ENCODE measurements around the gene RHBDL1. TPM values are rescaled to one million over a fixed set of nuclear protein-coding genes. Genes with fewer than 3 reads are reported as not detected.
"Not testable (repeated sequence)": the region's sequence is repeated elsewhere in the genome, so short reads cannot be mapped to it uniquely, and the experiment has no call there.

RHBDL1 gene
- polyA plus RNA-seq, 2 donors: 0.49 to 1.7 TPM

- H3K27me3 ChIP-seq (ENCODE audit: control insufficient read depth in 1 of 2, insufficient read depth in 2 of 2, low read length in 2 of 2): no peaks in the 10 kb centered on the region
- H3K4me1 ChIP-seq (ENCODE audit: control insufficient read depth in 2 of 2, insufficient read depth in 2 of 2, low read length in 1 of 2): peaks cover 16 to 56% of the 10 kb centered on the region in 2 donors
- H3K27ac ChIP-seq (ENCODE audit: low read depth in 2 of 2, low read length in 1 of 2): peak within 1 kb of the TSS; percentile 79 to 94
- peaks cover 4 to 41% of the 10 kb centered on the region in 2 donors for H3K36me3 ChIP-seq (ENCODE audit: control insufficient read depth in 2 of 2, insufficient read depth in 2 of 2, low read length in 1 of 2)
- WGBS, 2 donors: 0 to 2% methylated on average over 54 to 91 of the region's 91 CpGs
- H3K9me3 ChIP-seq (ENCODE audit: control insufficient read depth in 2 of 2, insufficient read depth in 1 of 2, low read depth in 1 of 2, low read length in 1 of 2): no peaks in the 10 kb centered on the region
- H3K4me3 ChIP-seq (ENCODE audit: low read depth in 1 of 2, low read length in 2 of 2): peak within 1 kb of the TSS; percentile 55 to 70
Observed at GRCh38 chr16:684071-684794, 8.8 kb downstream of the RHBDL1 start, which contains the start of gene JMJD8. Gene JMJD8 (minus strand): TSS chr16:684334. CDS start chr16:684319, 15 bp downstream.

- WGBS, 2 donors: 86% methylated on average over 61 of the region's 61 CpGs
- H3K36me3 ChIP-seq (ENCODE audit: control insufficient read depth in 2 of 2, insufficient read depth in 2 of 2, low read length in 1 of 2): peaks cover 4 to 41% of the 10 kb centered on the region in 2 donors
- H3K27ac ChIP-seq (ENCODE audit: low read depth in 2 of 2, low read length in 1 of 2): peak overlapping the region in 1 of 2 donors; percentile 79
Observed at GRCh38 chr16:684961-685696, 9.7 kb downstream of the RHBDL1 start.

GRCh38 chr16:685967-686366 lies 10.5 kb downstream of the RHBDL1 start:
- Histone ChIP-seq H3K9me3 (ENCODE audit: control insufficient read depth in 2 of 2, insufficient read depth in 1 of 2, low read depth in 1 of 2, low read length in 1 of 2) (no peaks in the 10 kb centered on the region), H3K27me3 (ENCODE audit: control insufficient read depth in 1 of 2, insufficient read depth in 2 of 2, low read length in 2 of 2) (no peaks in the 10 kb centered on the region), H3K36me3 (ENCODE audit: control insufficient read depth in 2 of 2, insufficient read depth in 2 of 2, low read length in 1 of 2) (peaks cover 4 to 41% of the 10 kb centered on the region in 2 donors), H3K27ac (ENCODE audit: low read depth in 2 of 2, low read length in 1 of 2) (no peak overlapping the region), H3K4me3 (ENCODE audit: low read depth in 1 of 2, low read length in 2 of 2) (no peak overlapping the region), H3K4me1 (ENCODE audit: control insufficient read depth in 2 of 2, insufficient read depth in 2 of 2, low read length in 1 of 2) (peaks cover 17 to 57% of the 10 kb centered on the region in 2 donors)
- WGBS, 2 donors: 64 to 65% methylated on average over 10 of the region's 10 CpGs

More at GRCh38 chr16:684961-685696, 9.7 kb downstream of the RHBDL1 start:
- H3K9me3 ChIP-seq (ENCODE audit: control insufficient read depth in 2 of 2, insufficient read depth in 1 of 2, low read depth in 1 of 2, low read length in 1 of 2): no peaks in the 10 kb centered on the region
- no peaks in the 10 kb centered on the region for H3K27me3 ChIP-seq (ENCODE audit: control insufficient read depth in 1 of 2, insufficient read depth in 2 of 2, low read length in 2 of 2)
- H3K4me3 ChIP-seq (ENCODE audit: low read depth in 1 of 2, low read length in 2 of 2): peak overlapping the region; percentile 22 to 55
- peaks cover 20 to 57% of the 10 kb centered on the region in 2 donors for H3K4me1 ChIP-seq (ENCODE audit: control insufficient read depth in 2 of 2, insufficient read depth in 2 of 2, low read length in 1 of 2)

- Histone ChIP-seq H3K4me1 (ENCODE audit: control insufficient read depth in 2 of 2, insufficient read depth in 2 of 2, low read length in 1 of 2) (peaks cover 10 to 53% of the 10 kb centered on the region in 2 donors), H3K27me3 (ENCODE audit: control insufficient read depth in 1 of 2, insufficient read depth in 2 of 2, low read length in 2 of 2) (no peaks in the 10 kb centered on the region), H3K9me3 (ENCODE audit: control insufficient read depth in 2 of 2, insufficient read depth in 1 of 2, low read depth in 1 of 2, low read length in 1 of 2) (no peaks in the 10 kb centered on the region), H3K27ac (ENCODE audit: low read depth in 2 of 2, low read length in 1 of 2) (no peak overlapping the region), H3K4me3 (ENCODE audit: low read depth in 1 of 2, low read length in 2 of 2) (no peak overlapping the region), H3K36me3 (ENCODE audit: control insufficient read depth in 2 of 2, insufficient read depth in 2 of 2, low read length in 1 of 2) (peaks cover 4 to 35% of the 10 kb centered on the region in 2 donors)
- 88 to 91% methylated on average over 50 to 51 of the region's 51 CpGs for WGBS, 2 donors
Observed at GRCh38 chr16:686459-687260, 11.2 kb downstream of the RHBDL1 start.

- peaks cover 7 to 49% of the 10 kb centered on the region in 2 donors for H3K4me1 ChIP-seq (ENCODE audit: control insufficient read depth in 2 of 2, insufficient read depth in 2 of 2, low read length in 1 of 2)
- H3K9me3 ChIP-seq (ENCODE audit: control insufficient read depth in 2 of 2, insufficient read depth in 1 of 2, low read depth in 1 of 2, low read length in 1 of 2): no peaks in the 10 kb centered on the region
- peaks cover 4 to 26% of the 10 kb centered on the region in 2 donors for H3K36me3 ChIP-seq (ENCODE audit: control insufficient read depth in 2 of 2, insufficient read depth in 2 of 2, low read length in 1 of 2)
- WGBS, 2 donors: 89 to 91% methylated on average over 19 of the region's 19 CpGs
- no peak overlapping the region for H3K4me3 ChIP-seq (ENCODE audit: low read depth in 1 of 2, low read length in 2 of 2)
- no peak overlapping the region for H3K27ac ChIP-seq (ENCODE audit: low read depth in 2 of 2, low read length in 1 of 2)
- H3K27me3 ChIP-seq (ENCODE audit: control insufficient read depth in 1 of 2, insufficient read depth in 2 of 2, low read length in 2 of 2): no peaks in the 10 kb centered on the region
Observed at GRCh38 chr16:687499-687898, 12.0 kb downstream of the RHBDL1 start.

GRCh38 chr16:689175-689897 lies 13.9 kb downstream of the RHBDL1 start:
- whole genome bisulfite sequencing, 2 donors: 77 to 79% methylated on average over 26 of the region's 26 CpGs
- Histone ChIP-seq H3K27me3 (ENCODE audit: control insufficient read depth in 1 of 2, insufficient read depth in 2 of 2, low read length in 2 of 2) (no peaks in the 10 kb centered on the region), H3K9me3 (ENCODE audit: control insufficient read depth in 2 of 2, insufficient read depth in 1 of 2, low read depth in 1 of 2, low read length in 1 of 2) (no peaks in the 10 kb centered on the region), H3K27ac (ENCODE audit: low read depth in 2 of 2, low read length in 1 of 2) (peak overlapping the region; percentile 88 to 90), H3K4me1 (ENCODE audit: control insufficient read depth in 2 of 2, insufficient read depth in 2 of 2, low read length in 1 of 2) (peaks cover 7 to 38% of the 10 kb centered on the region in 2 donors), H3K36me3 (ENCODE audit: control insufficient read depth in 2 of 2, insufficient read depth in 2 of 2, low read length in 1 of 2) (peaks cover 4 to 18% of the 10 kb centered on the region in 2 donors), H3K4me3 (ENCODE audit: low read depth in 1 of 2, low read length in 2 of 2) (peak overlapping the region; percentile 83 to 86)

GRCh38 chr16:691242-691641 lies 15.8 kb downstream of the RHBDL1 start:
- peak overlapping the region; percentile 75 to 90 for H3K27ac ChIP-seq (ENCODE audit: low read depth in 2 of 2, low read length in 1 of 2)
- not testable (repeated sequence) for H3K9me3 ChIP-seq (ENCODE audit: control insufficient read depth in 2 of 2, insufficient read depth in 1 of 2, low read depth in 1 of 2, low read length in 1 of 2); H3K4me3 ChIP-seq (ENCODE audit: low read depth in 1 of 2, low read length in 2 of 2); H3K27me3 ChIP-seq (ENCODE audit: control insufficient read depth in 1 of 2, insufficient read depth in 2 of 2, low read length in 2 of 2)
- peaks cover 5 to 34% of the 10 kb centered on the region in 2 donors for H3K4me1 ChIP-seq (ENCODE audit: control insufficient read depth in 2 of 2, insufficient read depth in 2 of 2, low read length in 1 of 2)
- H3K36me3 ChIP-seq (ENCODE audit: control insufficient read depth in 2 of 2, insufficient read depth in 2 of 2, low read length in 1 of 2): peaks cover 4 to 11% of the 10 kb centered on the region in 2 donors
- WGBS, 2 donors: 64 to 71% methylated on average over 16 of the region's 16 CpGs

GRCh38 chr16:692356-693108 lies 17.1 kb downstream of the RHBDL1 start:
- H3K27me3 ChIP-seq (ENCODE audit: control insufficient read depth in 1 of 2, insufficient read depth in 2 of 2, low read length in 2 of 2): no peaks in the 10 kb centered on the region
- 64 to 66% methylated on average over 10 of the region's 10 CpGs for WGBS, 2 donors

More at GRCh38 chr16:692356-693108, 17.1 kb downstream of the RHBDL1 start:
- Histone ChIP-seq H3K27ac (ENCODE audit: low read depth in 2 of 2, low read length in 1 of 2) (peak overlapping the region; percentile 84 to 91), H3K36me3 (ENCODE audit: control insufficient read depth in 2 of 2, insufficient read depth in 2 of 2, low read length in 1 of 2) (peaks cover 0 to 3% of the 10 kb centered on the region in 2 donors), H3K4me3 (ENCODE audit: low read depth in 1 of 2, low read length in 2 of 2) (no peak overlapping the region), H3K9me3 (ENCODE audit: control insufficient read depth in 2 of 2, insufficient read depth in 1 of 2, low read depth in 1 of 2, low read length in 1 of 2) (no peaks in the 10 kb centered on the region), H3K4me1 (ENCODE audit: control insufficient read depth in 2 of 2, insufficient read depth in 2 of 2, low read length in 1 of 2) (peaks cover 5 to 31% of the 10 kb centered on the region in 2 donors)

All from esophagus (tissue), 2 donors.